Stimulated activated CD4-positive, alpha-beta T cell treated with anti-CD3 and anti-CD28 coated beads, Interleukin-2, amount 100 ng/mL, for 48 hours (primary cell): Measurements from ENCODE around the gene LSM3.
"Not testable (repeated sequence)": the region's sequence is repeated elsewhere in the genome, so short reads cannot be mapped to it uniquely, and the experiment has no call there.

Experiments used
- DNase-seq, 2 donors: peaks; one replicate each; pipeline ENCODE4 v3.0.0-alpha.2; 2020

Gene LSM3

DNA sequence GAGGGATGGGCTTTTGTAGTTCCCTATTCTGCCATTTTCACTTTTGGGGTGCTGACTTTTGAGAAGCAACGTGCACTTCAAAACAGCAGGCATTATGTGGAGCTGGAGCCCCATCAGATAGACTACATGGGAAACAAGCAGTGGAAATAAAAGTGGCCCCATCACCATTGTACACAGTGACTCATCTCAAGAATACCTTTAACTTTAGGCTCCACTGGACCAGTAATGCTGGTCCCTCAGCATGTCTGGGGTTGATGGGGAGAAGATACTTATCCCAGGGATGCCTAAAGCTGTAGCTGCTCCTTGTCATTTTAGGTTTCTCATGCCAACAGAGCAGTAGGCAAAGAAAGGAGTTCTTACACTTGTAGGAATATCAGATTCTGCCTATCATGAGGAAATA, 45.0 kb downstream of the LSM3 start:
- no peak for DNase-seq

DNA sequence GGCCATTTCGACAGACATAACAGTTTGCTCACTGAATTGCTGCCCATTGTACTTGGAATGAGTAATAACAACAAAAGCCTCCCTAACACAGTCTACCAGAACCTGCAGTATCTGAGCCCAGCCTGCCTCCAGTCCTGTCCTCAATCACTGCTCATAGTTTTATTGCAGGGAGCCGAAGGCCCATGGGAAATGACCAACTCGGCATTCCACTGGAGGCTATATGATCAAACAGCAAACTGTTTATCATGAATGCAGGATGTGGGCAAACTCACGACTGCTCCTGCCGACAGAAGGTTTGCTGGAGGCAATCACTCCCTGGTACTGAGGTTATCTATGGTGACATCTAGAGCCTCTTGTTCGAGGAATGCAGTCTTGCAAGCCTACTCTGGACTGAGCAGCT, 46.3 kb downstream of the LSM3 start:
- DNase-seq, result no peak

DNA sequence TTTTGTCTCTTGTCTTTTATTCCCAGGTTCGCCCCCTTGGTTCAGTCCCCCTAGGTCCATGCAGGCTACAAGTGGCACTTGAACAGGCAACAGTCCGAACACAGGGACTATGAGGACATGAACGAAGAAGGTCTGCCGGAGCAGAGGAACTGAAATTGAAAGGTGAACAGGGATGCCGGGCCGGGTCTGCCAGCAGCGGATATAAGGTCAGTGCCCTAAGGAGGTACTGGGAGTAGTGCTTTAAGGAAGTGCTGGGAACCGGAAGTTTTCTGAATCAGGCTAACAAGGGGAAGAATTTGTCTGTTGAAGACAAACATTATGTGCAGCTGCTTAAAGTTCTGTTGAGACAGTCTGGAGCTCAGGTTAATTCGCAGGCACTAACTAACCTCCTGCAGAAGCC, 46.8 kb downstream of the LSM3 start:
- DNase-seq, result no peak

DNA sequence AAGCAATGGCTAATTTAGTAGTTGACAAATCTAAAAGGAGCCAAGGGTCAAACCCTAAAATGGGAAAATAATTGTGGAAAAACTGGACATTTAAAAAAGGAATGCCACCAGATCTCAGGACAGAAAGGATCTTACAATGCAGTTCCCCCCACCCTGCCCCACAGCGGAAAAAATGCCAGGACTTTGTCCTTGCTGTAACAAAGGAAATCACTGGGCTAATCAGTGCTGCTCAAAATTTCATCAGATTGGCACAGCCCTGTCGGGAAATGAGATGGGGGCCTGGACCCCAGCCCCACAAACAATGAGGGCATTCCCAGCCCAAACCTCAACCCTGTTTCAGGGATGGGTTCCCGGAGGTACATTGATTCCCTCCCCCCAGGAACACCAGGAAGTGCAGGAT, 47.7 kb downstream of the LSM3 start:
- DNase-seq, result not testable (repeated sequence)

- no peak for DNase-seq
These were observed 49.2 kb downstream of the LSM3 start for GRCh38 chr3:14227856-14228255.

- DNase-seq, result no peak
These were observed 50.3 kb downstream of the LSM3 start for GRCh38 chr3:14228681-14229470.

DNA sequence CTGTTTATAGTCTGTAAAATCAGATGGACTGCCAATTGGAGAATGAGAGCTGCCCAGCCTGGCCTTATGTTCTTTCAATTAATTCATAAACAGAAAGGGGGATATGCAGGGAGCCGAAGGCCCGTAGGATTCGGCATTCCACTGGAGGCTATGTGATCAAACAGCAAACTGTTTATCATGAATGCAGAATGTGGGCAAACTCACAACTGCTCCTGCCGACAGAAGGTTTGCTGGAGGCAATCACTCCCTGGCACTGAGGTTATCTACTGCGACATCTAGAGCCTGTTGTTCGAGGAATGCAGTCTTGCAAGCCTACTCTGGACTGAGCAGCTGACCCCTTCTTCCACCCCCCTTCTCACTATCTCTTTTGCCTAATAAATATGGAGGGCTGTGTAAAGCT, 51.1 kb downstream of the LSM3 start:
- DNase-seq, result not testable (repeated sequence)

DNA sequence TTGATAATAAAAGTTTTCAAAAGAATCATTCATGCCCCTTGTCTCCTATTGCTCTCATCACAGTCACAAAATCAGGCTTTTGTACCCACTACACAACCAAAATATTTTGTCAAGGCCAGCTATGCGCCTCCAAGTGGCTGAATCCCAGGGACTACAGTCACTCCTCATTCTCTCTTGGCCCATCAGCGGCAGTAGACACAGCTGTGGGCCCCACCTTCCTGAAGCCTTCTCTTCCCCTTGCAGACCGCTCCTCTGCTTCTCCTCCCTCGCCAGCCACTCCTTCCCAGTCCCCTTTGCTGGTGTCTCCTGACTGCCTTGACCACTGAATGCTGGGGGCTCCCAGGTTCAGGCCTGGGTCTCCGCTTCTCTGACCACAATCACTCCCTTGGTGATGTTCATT, 52.1 kb downstream of the LSM3 start:
- no peak for DNase-seq

DNA sequence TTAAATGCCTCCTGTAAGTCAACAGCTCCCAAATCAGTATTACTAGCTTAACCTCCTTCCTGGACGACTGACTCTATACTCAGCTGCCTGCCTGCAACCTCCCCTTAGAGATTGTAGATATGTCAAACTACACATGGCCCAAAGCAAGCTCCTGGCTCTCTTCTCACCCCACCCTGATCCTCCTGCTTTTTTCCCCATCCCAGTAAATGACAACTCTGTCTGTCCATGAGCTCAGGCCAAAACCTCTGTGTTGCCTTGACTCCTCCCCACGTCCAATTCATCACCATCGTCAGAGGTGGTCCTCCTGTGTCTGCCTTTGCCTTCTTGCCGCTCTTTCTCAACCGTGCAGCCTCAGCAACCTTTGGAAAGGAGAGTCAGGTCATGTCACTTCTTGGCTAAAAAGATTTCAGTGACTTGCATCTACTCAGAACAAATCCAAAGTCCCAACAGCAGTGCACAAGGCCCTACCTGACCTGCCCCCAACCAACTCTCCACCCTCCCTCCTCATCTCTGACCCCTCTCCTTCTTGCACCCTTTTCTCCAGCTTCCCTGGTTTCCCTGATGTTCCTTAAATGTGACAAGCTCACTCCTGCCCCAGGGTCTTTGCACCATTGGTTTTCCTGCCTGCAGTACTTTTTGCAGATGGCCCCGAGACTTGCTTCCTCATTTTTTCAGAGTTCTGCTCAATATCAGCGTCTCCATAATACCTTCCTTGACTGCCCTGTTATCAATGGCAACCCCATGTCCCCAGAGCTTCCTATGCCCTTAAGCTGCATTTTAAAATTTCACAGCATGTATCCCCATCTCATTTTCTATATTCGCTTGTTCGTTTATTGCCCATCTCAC, 52.8 kb downstream of the LSM3 start:
- no peak for DNase-seq

- DNase-seq, result no peak
These were observed 53.4 kb downstream of the LSM3 start for GRCh38 chr3:14231998-14232501.

DNA sequence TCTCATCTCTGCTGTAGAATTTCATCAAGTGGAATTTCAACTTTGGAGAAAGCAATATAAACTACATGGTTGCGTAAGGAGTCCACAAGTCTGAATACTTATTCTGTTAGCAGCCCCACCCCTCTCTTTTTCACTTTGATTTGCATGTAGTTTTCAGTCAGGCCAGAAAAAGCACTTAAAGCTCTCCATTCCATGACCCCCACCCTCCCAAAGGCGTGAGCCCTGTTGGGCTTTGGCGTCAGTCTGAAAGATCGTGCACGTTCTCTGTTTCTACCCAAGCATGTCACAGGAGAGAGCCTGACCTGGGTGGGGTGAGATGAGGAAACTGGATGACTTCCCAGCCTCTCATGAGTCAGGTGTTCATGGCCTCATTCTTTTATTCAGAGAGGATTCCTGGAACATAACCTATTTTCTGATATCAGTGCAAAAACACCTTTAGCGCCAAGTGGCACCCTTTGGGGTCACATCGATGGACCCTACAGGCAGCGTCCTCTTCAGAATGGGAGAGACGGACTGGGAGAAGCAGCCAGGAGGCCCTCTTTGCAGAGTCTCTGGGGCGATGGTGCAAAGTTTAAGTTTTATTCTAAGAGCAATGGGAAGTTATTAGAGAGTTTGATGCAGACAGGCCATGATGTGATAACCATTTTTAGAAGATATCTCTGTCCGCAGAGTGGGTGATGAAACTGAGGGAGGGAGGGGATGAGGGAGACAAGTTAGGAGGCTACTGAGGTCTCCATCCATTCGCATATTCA, 55.8 kb downstream of the LSM3 start:
- DNase-seq, result no peak

- DNase-seq, result no peak
These were observed 56.6 kb downstream of the LSM3 start for GRCh38 chr3:14235003-14235911.

DNA sequence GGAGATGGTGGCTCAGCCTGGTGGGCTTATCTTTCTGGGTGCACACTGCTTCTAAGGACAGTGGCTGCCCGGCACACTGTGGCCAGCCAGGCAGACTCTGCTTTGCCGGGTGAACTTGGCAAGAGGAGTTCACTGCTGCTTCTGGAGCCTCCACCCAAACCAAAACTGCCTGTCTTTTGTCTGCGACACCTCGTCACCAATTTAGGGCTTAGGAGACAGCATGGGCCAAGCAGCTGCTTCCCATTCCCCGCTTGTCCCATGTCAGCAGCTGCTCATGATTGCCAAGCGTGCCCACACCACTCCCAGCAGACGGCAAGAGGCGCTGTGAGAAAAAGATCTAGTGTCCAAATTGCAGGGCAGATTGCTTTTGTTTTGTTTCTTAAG, 57.3 kb downstream of the LSM3 start:
- no peak for DNase-seq

GRCh38 chr3:14236902-14237301, 58.3 kb downstream of the LSM3 start:
- no peak for DNase-seq

DNA sequence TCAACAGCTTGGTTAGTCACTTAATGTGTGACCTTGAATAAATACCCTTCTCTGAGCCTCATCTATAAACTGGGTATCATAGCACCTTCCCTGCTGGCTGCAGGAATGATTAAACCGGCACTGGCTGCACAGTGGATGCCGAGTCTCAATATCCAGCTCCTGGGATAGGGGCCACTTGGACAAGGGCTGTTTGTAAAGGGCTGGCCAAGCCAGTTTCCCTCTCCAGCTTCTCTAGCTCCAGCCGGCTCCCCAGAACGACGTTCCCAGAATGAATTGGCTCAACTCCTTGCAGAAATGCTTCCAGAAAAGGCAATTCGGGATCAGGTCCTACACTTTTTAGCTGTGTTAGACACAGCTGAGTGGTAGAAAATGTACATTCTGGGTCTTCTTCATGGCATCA, 58.8 kb downstream of the LSM3 start:
- no peak for DNase-seq

DNA sequence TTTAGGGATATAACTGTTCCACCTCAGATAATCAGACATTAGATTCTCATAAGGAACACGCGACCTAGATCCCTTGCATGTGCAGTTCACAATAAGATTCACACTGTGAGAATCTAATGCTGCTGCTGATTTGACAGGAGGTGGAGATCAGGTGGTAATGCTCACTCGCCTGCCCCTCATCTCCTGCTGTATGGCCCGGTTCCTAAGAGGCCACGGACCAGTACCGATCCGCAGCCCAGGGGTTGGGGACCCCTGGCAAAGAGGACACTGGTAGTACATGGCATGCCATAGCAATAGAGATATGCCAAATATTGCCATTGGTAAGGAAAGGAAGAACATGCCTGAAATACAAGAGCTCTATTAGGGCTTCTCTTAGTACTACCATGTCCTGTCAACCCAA, 59.7 kb downstream of the LSM3 start:
- no peak for DNase-seq

- no peak for DNase-seq
These were observed 60.3 kb downstream of the LSM3 start for GRCh38 chr3:14238930-14239329.

- DNase-seq, result no peak
These were observed 61.3 kb downstream of the LSM3 start for GRCh38 chr3:14239940-14240339.

DNA sequence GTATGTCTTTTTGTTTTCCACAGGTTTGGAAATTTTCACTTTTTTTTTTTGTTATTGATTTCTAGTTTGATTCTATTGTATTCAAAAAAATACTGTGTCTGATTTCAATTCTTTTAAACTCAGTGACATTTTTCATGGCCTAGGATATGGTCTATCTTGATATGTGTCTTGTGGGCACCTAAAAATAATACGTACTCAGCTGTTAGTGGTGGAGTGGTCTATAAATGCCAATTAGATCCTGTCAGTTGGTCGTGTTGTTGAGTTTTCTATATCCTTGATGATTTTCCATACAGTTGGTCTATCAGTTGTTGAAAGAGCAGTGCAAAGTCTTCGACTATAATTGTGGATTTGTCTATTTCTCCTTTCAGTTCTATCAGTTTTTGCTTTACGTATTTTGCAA, 61.7 kb downstream of the LSM3 start:
- DNase-seq, result no peak

DNA sequence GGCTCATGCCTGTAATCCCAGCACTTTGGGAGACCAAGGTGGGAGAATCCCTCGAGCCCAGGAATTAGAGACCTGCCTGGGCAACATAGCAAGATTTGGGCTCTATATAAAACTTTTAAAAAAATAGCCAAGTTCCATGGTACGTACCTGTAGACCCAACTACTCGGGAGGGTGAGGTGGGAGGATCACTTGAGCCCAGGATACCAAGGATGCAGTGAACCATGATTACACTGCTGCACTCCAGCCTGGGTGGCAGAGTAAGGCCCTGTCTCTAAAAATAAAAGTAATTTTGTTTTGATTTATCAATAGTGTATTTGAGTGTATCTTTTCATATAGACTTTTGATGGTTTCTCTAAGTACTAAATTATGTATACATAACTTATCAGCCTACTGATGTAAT, 63.1 kb downstream of the LSM3 start:
- DNase-seq, result no peak

- no peak for DNase-seq
These were observed 64.1 kb downstream of the LSM3 start for GRCh38 chr3:14242490-14243311.
